Measurements from ENCODE around the gene SHISA4. TPM values are rescaled to one million over a fixed set of nuclear protein-coding genes. Genes with fewer than 3 reads are reported as not detected.
A peak's percentile ranks its signal among the peaks of the same experiment; 100 is the strongest.

SHISA4 gene
- polyA plus RNA-seq, 6 donors from 2014 or later = not detected

- H3K9me3 Mint-ChIP-seq = peaks cover 0 to 3% (median 0%) of the 10 kb centered on the region in 7 donors
- no peak for ATAC-seq (ENCODE audit: low read depth in 2 of 2)
- peaks cover 21 to 37% (median 30%) of the 10 kb centered on the region in 3 donors for H3K4me1 Mint-ChIP-seq
- H3K36me3 Mint-ChIP-seq = no peaks in the 10 kb centered on the region
- DNase-seq = no peak
- peaks cover 27 to 40% (median 30%) of the 10 kb centered on the region in 3 donors for H3K27me3 Mint-ChIP-seq
- H3K27ac Mint-ChIP-seq = no peak overlapping the region
- peak overlapping the region in 1 of 8 donors; percentile 37 for H3K4me3 Mint-ChIP-seq
Observed at GRCh38 chr1:201885531-201886075, 3.1 kb upstream of the SHISA4 start.

GRCh38 chr1:201886103-201886885 lies 2.4 kb upstream of the SHISA4 start:
- H3K4me3 Mint-ChIP-seq = peak overlapping the region in 1 of 8 donors; percentile 37
- H3K9me3 Mint-ChIP-seq = peaks cover 0 to 3% (median 0%) of the 10 kb centered on the region in 7 donors
- DNase-seq (no peak), ATAC-seq (ENCODE audit: low read depth in 2 of 2) (no peak)
- H3K36me3 Mint-ChIP-seq = no peaks in the 10 kb centered on the region
- H3K27ac Mint-ChIP-seq = peak overlapping the region in 1 of 6 donors; percentile 69
- peaks cover 21 to 36% (median 30%) of the 10 kb centered on the region in 3 donors for H3K4me1 Mint-ChIP-seq
- peaks cover 31 to 47% (median 37%) of the 10 kb centered on the region in 3 donors for H3K27me3 Mint-ChIP-seq

- no peak for DNase-seq
- ATAC-seq (ENCODE audit: low read depth in 2 of 2) = no peak
- Mint-ChIP-seq H3K36me3 (no peaks in the 10 kb centered on the region), H3K4me1 (peaks cover 21 to 34% (median 25%) of the 10 kb centered on the region in 3 donors), H3K4me3 (peak overlapping the region in 5 of 8 donors; percentile 9 to 76 (median 49)), H3K27me3 (peaks cover 31 to 57% (median 47%) of the 10 kb centered on the region in 3 donors), H3K27ac (peak overlapping the region in 2 of 6 donors; percentile 39 to 69), H3K9me3 (peaks cover 0 to 3% (median 0%) of the 10 kb centered on the region in 7 donors)
Observed at GRCh38 chr1:201887116-201887866, 1.4 kb upstream of the SHISA4 start.

- ATAC-seq (ENCODE audit: low read depth in 2 of 2) (no peak), DNase-seq (no peak)
- no peaks in the 10 kb centered on the region for H3K36me3 Mint-ChIP-seq
- H3K4me3 Mint-ChIP-seq = peak overlapping the region; percentile 66 to 93 (median 78)
- peak overlapping the region in 2 of 6 donors; percentile 65 to 70 for H3K27ac Mint-ChIP-seq
- peaks cover 8 to 16% (median 10%) of the 10 kb centered on the region in 3 donors for H3K4me1 Mint-ChIP-seq
- H3K9me3 Mint-ChIP-seq = peaks cover 0 to 3% (median 0%) of the 10 kb centered on the region in 7 donors
- peaks cover 43 to 73% (median 64%) of the 10 kb centered on the region in 3 donors for H3K27me3 Mint-ChIP-seq
Observed at GRCh38 chr1:201889090-201889968, 631 bp downstream of the SHISA4 start.

GRCh38 chr1:201890223-201890622 lies 1.5 kb downstream of the SHISA4 start:
- DNase-seq (no peak), ATAC-seq (ENCODE audit: low read depth in 2 of 2) (no peak)
- no peaks in the 10 kb centered on the region for H3K36me3 Mint-ChIP-seq
- H3K4me1 Mint-ChIP-seq = peaks cover 6 to 12% (median 6%) of the 10 kb centered on the region in 3 donors
- peaks cover 43 to 71% (median 65%) of the 10 kb centered on the region in 3 donors for H3K27me3 Mint-ChIP-seq
- H3K4me3 Mint-ChIP-seq = peak overlapping the region in 2 of 8 donors; percentile 61 to 81
- H3K9me3 Mint-ChIP-seq = peaks cover 0 to 3% (median 0%) of the 10 kb centered on the region in 7 donors
- H3K27ac Mint-ChIP-seq = no peak overlapping the region

- H3K27ac Mint-ChIP-seq = no peak overlapping the region
- peaks cover 43 to 68% (median 65%) of the 10 kb centered on the region in 3 donors for H3K27me3 Mint-ChIP-seq
- ATAC-seq (ENCODE audit: low read depth in 2 of 2) = no peak
- no peaks in the 10 kb centered on the region for H3K36me3 Mint-ChIP-seq
- peaks cover 0 to 3% (median 0%) of the 10 kb centered on the region in 7 donors for H3K9me3 Mint-ChIP-seq
- H3K4me3 Mint-ChIP-seq = peak overlapping the region in 1 of 8 donors; percentile 81
- no peak for DNase-seq
- H3K4me1 Mint-ChIP-seq = peaks cover 6 to 16% (median 8%) of the 10 kb centered on the region in 3 donors
Observed at GRCh38 chr1:201890806-201891450, 2.2 kb downstream of the SHISA4 start.

GRCh38 chr1:201891451-201892045 lies 2.9 kb downstream of the SHISA4 start:
- Mint-ChIP-seq H3K27ac (no peak overlapping the region), H3K4me3 (peak overlapping the region in 1 of 8 donors; percentile 83), H3K4me1 (peaks cover 8 to 21% (median 12%) of the 10 kb centered on the region in 3 donors), H3K36me3 (no peaks in the 10 kb centered on the region), H3K9me3 (peaks cover 0 to 3% (median 0%) of the 10 kb centered on the region in 7 donors), H3K27me3 (peaks cover 42 to 65% (median 64%) of the 10 kb centered on the region in 3 donors)
- no peak for ATAC-seq (ENCODE audit: low read depth in 2 of 2)
- DNase-seq = no peak

GRCh38 chr1:201892211-201892610 lies 3.5 kb downstream of the SHISA4 start:
- H3K9me3 Mint-ChIP-seq = peaks cover 0 to 3% (median 0%) of the 10 kb centered on the region in 7 donors
- no peaks in the 10 kb centered on the region for H3K36me3 Mint-ChIP-seq
- peaks cover 35 to 58% (median 58%) of the 10 kb centered on the region in 3 donors for H3K27me3 Mint-ChIP-seq
- peak overlapping the region in 1 of 6 donors; percentile 81 for H3K27ac Mint-ChIP-seq
- DNase-seq = no peak
- no peak overlapping the region for H3K4me3 Mint-ChIP-seq
- no peak for ATAC-seq (ENCODE audit: low read depth in 2 of 2)
- peaks cover 8 to 21% (median 12%) of the 10 kb centered on the region in 3 donors for H3K4me1 Mint-ChIP-seq

GRCh38 chr1:201893431-201893830 lies 4.7 kb downstream of the SHISA4 start:
- Mint-ChIP-seq H3K4me1 (peaks cover 8 to 18% (median 12%) of the 10 kb centered on the region in 3 donors), H3K4me3 (no peak overlapping the region), H3K9me3 (peaks cover 0 to 3% (median 0%) of the 10 kb centered on the region in 7 donors), H3K36me3 (no peaks in the 10 kb centered on the region), H3K27me3 (peaks cover 27 to 53% (median 48%) of the 10 kb centered on the region in 3 donors), H3K27ac (no peak overlapping the region)
- no peak for ATAC-seq (ENCODE audit: low read depth in 2 of 2)
- no peak for DNase-seq

- H3K4me1 Mint-ChIP-seq = peaks cover 6 to 16% (median 9%) of the 10 kb centered on the region in 3 donors
- H3K27me3 Mint-ChIP-seq = peaks cover 25 to 54% (median 50%) of the 10 kb centered on the region in 3 donors
- DNase-seq = no peak
- peaks cover 0 to 2% (median 0%) of the 10 kb centered on the region in 7 donors for H3K9me3 Mint-ChIP-seq
- peak overlapping the region in 1 of 6 donors; percentile 55 for H3K27ac Mint-ChIP-seq
- H3K4me3 Mint-ChIP-seq = no peak overlapping the region
- ATAC-seq (ENCODE audit: low read depth in 2 of 2) = no peak
- no peaks in the 10 kb centered on the region for H3K36me3 Mint-ChIP-seq
Observed at GRCh38 chr1:201894343-201895119, 5.8 kb downstream of the SHISA4 start.

GRCh38 chr1:201895120-201895665 lies 6.5 kb downstream of the SHISA4 start:
- Mint-ChIP-seq H3K36me3 (no peaks in the 10 kb centered on the region), H3K27me3 (peaks cover 25 to 56% (median 52%) of the 10 kb centered on the region in 3 donors), H3K4me1 (peaks cover 7 to 12% (median 11%) of the 10 kb centered on the region in 3 donors), H3K27ac (no peak overlapping the region), H3K9me3 (peaks cover 0 to 2% (median 0%) of the 10 kb centered on the region in 7 donors), H3K4me3 (no peak overlapping the region)
- DNase-seq = no peak
- no peak for ATAC-seq (ENCODE audit: low read depth in 2 of 2)

All from naive B cell (primary cell).